GM21717 (cell line): ENCODE data around the gene POLG.

Experiments used
- ATAC-seq: cut with Tn5 transposase; IDR thresholded peaks from one replicate; pipeline ENCODE4 v1.9.1; 2021; ENCODE audit warnings: mild to moderate bottlenecking, moderate library complexity; ENCODE audit not compliant: unreplicated experiment

The POLG gene

GRCh38 chr15:89327113-89327512 is 7.5 kb downstream of the POLG start:
- no peak for ATAC-seq

DNA sequence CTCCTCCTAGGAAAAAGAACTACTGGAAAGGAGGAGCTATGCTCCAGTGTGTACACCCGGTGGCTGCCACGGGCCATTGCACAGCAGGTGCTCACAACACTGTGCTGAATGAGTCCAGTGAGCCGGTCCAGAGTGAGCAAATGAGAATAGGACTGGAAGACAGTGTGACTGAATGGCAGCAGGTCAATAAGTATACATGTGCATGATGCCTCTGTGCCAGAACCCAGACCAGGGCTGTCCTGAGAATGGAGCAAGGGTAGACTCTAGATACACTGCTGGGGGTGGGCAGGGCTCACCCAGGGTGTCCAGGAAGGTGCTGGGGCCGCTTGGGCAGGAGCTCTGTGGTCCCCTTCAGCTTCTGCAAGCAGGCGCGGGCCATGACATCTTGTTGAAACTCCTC is 8.3 kb downstream of the POLG start:
- ATAC-seq, result no peak

DNA sequence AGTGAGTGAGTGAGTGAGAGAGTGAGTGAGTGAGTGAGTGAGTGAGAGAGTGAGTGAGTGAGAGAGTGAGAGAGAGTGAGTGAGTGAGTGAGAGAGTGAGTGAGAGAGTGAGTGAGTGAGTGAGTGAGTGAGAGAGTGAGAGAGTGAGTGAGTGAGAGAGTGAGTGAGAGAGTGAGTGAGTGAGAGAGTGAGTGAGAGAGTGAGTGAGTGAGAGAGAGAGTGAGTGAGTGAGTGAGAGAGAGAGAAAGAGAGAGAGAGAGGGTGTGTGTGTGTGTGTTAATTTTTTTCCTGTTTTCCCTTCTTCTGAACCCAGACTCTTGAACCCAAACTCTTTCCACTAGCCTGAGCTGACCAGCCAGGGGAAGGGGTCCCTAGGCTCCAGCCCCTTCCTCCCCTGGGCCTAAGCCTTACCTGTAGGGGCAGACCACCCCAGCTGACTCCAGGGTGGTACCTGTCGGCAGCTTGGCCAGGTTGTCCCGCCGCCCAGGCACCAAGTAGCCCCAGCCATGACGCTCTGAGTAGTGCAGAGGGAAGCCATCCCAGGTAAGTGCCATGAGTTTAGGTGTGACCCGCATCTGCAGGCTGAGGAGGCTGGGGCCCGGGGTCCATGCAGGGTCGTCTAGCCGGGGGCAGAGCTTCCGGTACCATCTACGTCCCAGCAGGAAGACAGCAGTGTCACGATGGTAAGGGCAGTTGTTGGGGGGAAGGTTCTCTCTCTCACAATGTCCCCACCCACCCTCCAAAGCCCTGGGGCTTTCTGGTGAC is 9.4 kb downstream of the POLG start:
- ATAC-seq, result no peak

- no peak for ATAC-seq
Observed at GRCh38 chr15:89323825-89324224, 10.8 kb downstream of the POLG start.

DNA sequence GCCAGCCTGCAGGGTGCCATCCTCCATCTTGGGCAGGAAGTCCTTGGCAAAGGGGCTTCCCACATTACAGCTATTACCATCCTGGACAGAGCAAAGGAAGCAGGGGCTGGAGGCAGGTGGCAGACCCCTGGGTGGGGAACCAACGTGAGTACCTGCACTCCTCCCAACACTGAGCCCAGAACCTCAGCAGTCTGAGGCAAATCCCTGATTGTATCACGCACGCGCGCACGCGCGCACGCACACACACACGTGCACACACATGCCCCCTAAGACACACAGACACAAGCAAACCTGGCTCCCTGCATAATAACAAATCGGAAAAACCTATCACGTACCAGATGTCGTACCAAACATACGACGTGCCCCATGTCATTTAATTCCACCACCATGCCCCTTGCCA is 11.8 kb downstream of the POLG start:
- no peak for ATAC-seq

- no peak for ATAC-seq
Observed at GRCh38 chr15:89321521-89322410, 12.9 kb downstream of the POLG start.

DNA sequence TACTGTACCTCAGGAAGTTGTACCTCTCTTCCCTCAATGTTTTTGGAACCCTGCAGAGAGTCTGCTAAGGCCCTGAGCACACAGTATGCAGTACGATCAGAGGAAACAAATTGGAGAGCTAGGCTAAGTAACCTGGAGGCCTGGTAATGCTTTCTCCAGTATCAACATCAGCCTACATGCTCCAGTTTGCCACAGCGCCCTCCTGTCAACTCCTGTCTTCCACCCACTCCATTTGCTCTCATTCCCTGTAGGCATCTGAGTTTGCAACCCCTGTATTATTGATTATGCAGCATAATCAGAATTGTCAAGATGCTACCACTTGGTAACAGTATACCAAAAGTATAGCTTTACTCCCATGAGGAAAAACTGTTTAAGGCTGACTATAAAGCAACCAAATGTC is 14.4 kb downstream of the POLG start:
- ATAC-seq, result no peak

GRCh38 chr15:89319678-89320077 is 14.9 kb downstream of the POLG start:
- ATAC-seq, result no peak

DNA sequence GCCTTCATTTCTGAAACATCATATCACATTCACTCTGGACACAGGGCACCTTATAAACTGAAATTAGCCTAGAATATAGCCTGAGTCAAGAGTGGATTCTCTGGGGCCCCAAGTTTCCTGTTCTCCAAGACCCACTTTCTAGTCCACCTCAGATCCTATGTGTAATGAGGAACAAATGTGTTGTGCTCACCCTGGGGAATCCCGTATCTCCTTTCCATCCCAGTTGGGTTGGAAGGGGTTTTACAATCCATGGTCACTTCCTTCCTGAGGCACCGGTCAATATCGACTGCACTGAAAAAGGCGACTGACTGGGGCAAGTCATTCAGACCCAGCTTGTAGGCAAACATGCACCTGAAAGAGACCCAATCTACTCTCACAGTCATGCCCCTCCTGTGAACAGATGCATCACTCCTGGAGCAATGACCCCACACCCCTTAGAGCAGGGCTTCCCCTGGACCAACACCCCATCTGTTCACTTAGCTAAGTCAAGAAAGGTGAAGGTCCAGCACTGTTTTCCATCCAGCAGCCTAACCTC is 17.4 kb downstream of the POLG start:
- no peak for ATAC-seq

DNA sequence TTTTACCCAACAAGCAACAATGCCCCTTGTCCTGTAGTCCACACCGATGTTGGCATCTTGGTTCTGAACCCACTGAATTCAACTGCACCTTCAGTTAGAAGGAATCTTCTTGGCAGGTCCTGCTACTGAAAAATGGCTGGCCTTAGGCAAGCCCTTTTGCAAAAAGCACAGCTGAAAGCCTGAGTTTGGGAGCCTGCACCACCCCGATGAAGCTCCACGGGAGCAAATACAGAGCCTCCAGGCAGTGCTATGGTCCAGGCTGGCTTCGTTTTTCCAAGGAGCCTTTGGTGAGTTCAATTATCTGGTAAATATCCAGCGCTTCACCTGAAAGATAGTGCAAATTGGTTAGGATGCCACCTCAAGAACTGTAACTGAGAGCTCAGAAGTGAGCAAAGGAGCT is 18.1 kb downstream of the POLG start:
- ATAC-seq, result no peak

DNA sequence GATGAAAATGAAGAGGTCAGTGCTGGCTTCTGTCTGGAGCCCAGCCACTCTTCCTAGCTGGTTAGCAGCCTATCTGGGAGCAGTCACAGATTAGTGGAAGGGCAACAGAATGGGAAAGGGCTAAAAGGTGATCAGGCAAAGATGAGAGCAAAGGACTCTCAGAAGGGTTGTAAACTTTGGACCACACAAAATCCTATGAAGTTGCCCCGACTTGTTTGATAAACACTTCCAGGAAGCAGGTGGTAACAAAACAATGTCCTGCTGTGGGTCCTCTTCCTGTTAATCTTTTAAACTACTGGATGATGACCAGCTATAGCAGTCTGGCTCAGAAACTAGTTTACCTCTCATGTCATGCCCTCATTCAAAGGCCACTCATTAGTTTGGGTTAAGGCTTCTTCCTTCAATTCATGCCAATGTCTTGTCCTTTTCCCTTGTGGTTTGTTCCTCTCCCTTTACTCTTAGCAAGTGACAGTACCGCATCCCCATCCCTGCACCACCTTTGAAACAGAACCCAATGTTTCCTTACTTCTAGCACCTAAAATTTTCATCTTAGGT is 19.2 kb downstream of the POLG start:
- ATAC-seq, result no peak

DNA sequence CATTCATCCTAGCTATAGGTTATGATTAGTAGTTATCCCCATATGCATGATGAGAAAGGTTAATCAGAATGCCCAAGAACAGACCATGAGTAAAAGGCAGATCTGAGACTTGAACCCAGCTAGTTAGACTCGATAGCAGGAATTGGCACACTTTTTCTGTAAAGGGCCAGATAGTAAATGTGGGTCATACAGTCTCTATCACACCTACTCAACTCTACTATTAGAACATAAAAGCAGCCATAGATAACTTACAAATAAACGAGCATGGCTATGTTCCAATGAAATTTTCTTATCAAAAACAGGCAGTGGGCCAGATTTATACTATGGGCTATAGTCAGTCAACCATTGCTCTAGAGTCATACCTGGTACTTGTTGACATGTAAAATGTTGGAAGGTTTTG is 24.6 kb downstream of the POLG start:
- ATAC-seq, result no peak

DNA sequence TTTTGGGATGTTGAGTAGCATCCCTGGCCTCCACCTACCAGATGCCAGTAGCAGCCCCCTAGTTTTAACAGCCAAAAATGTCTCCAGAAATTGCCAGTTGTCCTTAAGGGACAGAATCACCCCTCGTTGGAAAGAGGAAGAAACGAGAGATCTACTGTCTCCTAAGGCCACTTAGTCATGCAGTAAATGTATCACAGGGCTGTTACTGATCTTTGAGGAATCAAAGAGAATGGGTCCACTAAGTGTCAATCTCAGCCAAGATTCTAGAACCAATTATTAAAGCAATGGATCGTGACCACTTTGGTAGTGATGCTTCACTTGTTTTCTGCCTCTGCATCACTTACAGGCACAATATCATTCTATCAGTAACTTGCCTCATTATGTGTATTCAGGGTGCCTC is 26.4 kb downstream of the POLG start:
- ATAC-seq, result no peak

DNA sequence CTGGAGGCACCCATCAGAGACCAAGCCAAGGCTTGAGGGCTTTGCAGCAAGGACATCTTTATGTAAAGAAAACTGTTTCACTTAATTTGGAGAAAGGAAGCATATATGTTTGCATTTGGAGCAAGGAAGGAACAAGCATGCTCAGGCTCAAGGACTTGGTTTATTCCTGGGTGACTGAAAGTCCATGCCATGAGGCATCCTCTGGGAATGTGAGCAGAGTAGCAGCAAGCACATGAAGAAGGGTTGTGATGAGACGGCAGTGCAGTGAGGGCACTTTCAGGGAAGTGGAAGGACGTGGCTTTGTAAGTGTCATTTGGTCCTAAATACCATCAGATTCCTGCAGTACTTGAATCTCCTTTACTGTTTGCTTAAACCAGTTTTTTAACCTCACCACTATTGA is 26.8 kb downstream of the POLG start:
- no peak for ATAC-seq

DNA sequence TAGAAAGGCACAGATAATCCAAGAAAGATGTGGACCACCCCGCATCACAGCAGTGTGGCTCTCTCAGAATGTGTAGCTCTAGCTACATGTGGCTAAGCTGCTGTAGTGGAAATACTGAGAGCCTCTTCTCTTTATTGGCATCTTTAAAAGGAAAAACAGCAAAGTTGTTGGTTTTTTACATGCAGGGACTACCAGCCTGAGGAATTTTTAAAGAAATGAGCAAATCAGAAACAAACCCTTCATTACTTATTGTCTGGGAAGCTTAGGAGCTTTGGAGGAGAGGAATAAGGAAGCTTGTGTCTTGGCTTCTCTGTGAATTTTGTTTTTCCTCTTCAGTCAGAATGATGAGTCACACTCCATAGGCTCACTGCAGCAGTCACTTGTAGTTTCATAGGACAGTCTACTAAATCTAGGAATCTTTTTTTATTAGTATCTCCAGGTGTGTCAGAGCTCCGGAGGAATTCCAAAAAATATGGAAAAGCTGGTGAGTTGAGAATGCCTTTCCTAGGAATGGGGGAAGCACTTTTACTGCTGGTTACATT is 27.5 kb downstream of the POLG start:
- no peak for ATAC-seq

DNA sequence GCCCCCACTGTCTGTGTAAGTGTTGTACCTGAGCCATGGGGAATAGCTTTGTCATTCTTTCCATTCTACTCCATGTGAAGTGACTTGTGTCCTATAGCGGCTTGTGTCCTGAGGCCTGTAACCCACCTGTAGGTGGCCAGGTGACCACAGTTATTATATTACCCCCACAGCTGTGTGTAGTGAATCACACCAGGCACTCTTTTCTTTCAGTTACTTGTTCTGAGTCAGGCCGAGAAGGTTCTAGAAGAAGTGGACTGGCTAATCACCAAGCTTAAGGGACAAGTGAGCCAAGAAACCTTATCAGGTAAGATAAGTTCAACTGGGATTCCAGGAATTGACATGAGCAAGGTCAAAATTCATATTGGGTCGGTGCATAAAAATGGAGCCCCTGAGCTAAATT is 29.2 kb downstream of the POLG start:
- no peak for ATAC-seq

- ATAC-seq, result no peak
Observed at GRCh38 chr15:89303986-89304385, 30.6 kb downstream of the POLG start.

DNA sequence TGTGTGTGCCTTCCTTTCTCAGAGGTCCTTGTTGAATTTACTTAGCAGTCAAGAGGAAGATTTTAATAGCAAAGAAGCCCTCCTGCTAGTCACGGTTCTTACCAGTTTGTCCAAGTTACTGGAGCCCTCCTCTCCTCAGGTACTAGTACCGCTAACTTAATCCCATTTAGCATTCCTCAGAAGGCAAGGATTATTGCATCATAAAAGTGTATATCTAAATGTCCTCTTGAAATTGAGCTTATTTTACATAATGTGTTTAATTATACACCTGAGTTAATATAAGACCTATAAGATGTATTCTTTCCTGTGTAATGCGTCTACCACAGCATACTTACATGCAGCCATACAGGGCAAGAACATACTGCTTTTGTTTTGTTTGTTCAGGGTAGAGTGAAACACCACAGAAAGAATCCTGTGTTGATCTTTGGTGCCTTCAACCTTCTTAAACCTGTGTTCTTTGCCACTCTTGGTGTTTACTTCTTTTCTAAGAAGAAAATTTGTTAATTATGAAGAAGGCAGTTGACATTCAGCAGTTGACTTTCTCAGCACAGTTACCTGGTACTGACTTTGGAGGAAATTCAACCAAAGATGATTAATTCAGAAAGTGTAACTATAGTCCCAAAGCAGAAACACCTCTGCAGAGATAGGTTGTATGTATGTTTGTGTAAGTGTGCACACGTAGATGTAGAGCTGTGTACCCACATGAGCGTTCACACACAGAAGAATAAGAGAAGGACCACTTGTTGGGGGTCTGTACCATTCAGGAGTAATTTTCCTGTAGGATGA is 33.1 kb downstream of the POLG start:
- ATAC-seq, result no peak

DNA sequence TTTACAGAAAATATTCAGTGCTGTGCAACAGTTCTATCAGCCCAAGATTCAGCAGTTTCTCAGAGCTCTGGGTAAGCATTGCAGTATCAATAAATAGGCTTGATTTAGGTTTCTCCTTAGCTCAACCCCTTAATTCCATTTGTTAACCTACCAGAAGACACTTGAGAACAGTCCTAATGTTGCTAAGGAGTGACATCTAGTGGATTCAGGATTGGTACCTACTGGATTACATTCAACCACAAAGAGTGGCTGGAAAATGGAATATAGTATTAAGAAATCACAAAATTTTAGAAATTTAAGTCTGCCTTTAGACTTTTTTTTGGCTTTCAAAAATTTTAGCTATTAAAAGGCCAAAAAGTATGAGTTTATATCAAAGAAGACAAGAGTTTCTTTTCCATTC is 34.7 kb downstream of the POLG start:
- ATAC-seq, result no peak

DNA sequence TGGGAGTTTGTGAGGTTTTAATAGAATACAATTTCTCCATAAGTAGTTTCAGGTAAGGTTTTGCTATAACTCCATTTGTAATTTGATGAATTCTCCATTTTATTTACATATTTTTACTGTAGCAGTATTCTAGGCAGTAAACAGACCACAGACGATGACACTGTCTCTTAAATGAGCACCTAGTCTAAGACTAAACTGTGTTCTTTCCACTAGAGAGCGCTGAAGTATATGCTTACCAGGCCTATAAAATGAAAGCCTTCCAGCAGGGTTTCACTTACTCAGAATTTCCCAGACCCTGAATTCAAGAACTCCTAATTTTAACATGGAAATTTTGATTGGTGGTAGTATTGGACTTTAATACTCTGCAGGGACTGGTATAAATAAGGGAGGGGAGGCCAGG is 41.6 kb downstream of the POLG start:
- no peak for ATAC-seq
